ENCODE results near the gene EFEMP2.

GRCh38 chr11:65915101-65915820, 42.7 kb upstream of the EFEMP2 start:
- no peak for TF ChIP-seq EZH2 (IDR thresholded peaks at IDR 0.05)
- TF ChIP-seq CTCF (IDR thresholded peaks at IDR 0.05), result no peak

Measured in neural progenitor cell (in vitro differentiated cells).